Large intestine (tissue), 3 donors: ENCODE results near the gene RNF115. TPM values are rescaled to one million over a fixed set of nuclear protein-coding genes. Genes with fewer than 3 reads are reported as not detected.
"Not testable (repeated sequence)": the region's sequence is repeated elsewhere in the genome, so short reads cannot be mapped to it uniquely, and the experiment has no call there.

ENCODE experiments used
- DNase-seq, 2 donors: peaks; one replicate each; pipeline versions ENCODE4 v3.0.0 to v3.0.0-alpha.2; 2013
- H3K27ac ChIP-seq: one replicate; pipeline ENCODE4 v1.5.1; 2013; ENCODE audit warnings: low read length
- H3K27me3 ChIP-seq: 2 replicates; pipeline ENCODE4 v1.6.1; 2013; ENCODE audit warnings: low read length; ENCODE audit not compliant: control insufficient read depth, insufficient read depth
- H3K36me3 ChIP-seq: 2 replicates; pipeline ENCODE4 v1.6.1; 2013; ENCODE audit warnings: low read length; ENCODE audit not compliant: control insufficient read depth, insufficient read depth
- H3K4me1 ChIP-seq: one replicate; pipeline ENCODE4 v1.6.1; 2013; ENCODE audit warnings: low read length; ENCODE audit not compliant: control insufficient read depth, insufficient read depth
- H3K4me3 ChIP-seq: one replicate; pipeline ENCODE4 v1.5.1; 2013; ENCODE audit warnings: low read length
- H3K9me3 ChIP-seq: one replicate; pipeline ENCODE4 v1.6.1; 2013; ENCODE audit warnings: mild to moderate bottlenecking, low read depth, low read length, moderate library complexity; ENCODE audit not compliant: control insufficient read depth
- WGBS: methylation state at CpG from one replicate; pipeline ENCODE4 v1.1.5; 2013; ENCODE audit warnings: low lambda C conversion rate; ENCODE audit not compliant: insufficient coverage; 5-methylcytosine and 5-hydroxymethylcytosine counted together
- polyA plus RNA-seq: library from polyadenylated mRNA; unstranded; fragments of 120-200 nt; gene quantifications from one replicate; pipeline ENCODE4 v1.2.1, GENCODE V29; 2013

RNF115 gene
- polyA plus RNA-seq, 1 donor: 14.7 TPM

DNA sequence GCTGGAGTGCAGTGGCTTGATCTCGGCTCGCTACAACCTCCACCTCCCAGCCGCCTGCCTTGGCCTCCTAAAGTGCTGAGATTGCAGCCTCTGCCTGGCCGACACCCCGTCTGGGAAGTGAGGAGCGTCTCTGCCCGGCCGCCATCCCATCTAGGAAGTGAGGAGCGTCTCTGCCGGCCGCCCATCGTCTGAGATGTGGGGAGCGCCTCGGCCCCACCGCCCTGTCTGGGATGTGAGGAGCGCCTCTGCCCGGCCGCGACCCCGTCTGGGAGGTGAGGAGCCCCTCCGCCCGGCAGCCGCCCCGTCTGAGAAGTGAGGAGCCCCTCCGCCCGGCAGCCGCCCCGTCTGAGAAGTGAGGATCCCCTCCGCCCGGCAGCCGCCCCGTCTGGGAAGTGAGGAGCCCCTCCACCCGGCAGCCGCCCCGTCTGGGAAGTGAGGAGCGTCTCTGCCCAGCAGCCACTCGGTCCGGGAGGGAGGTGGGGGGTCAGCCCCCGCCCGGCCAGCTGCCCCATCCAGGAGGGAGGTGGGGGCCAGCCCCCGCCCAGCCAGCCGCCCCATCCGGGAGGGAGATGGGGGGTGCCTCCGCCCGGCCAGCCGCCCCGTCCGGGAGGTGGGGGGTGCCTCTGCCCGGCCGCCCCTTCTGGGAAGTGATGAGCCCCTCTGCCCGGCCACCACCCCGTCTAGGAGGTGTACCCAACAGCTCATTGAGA, 59.5 kb downstream of the RNF115 start:
- WGBS: no CpG with 5 or more reads among the region's 52 CpGs
- H3K4me3 ChIP-seq, H3K36me3 ChIP-seq: not testable (repeated sequence)

DNA sequence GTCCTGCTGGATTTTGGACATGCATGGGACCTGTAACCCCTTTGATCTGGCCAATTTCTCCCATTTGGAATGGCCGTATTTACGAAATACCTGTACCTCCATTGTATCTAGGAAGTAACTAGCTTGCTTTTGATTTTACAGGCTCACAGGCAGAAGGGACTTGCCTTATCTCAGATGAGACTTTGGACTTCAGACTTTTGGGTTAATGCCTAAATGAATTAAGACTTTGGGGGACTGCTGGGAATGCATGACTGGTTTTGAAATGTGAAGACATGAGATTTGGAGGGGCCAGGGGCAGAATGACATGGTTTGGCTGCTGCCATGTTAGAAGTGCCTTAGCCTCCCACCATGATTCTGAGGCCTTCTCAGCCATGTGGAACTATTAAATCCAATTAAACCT, 61.9 kb downstream of the RNF115 start:
- no CpG with 5 or more reads among the region's 2 CpGs for WGBS
- not testable (repeated sequence) for H3K27me3 ChIP-seq, H3K4me3 ChIP-seq, DNase-seq, H3K27ac ChIP-seq, H3K4me1 ChIP-seq
- Histone ChIP-seq H3K9me3 (peaks cover 14% of the 10 kb centered on the region), H3K36me3 (peaks cover 12% of the 10 kb centered on the region)

More for the DNA sequence above, 59.5 kb downstream of the RNF115 start:
- DNase-seq, H3K4me1 ChIP-seq, H3K27me3 ChIP-seq, H3K27ac ChIP-seq: not testable (repeated sequence)
- H3K9me3 ChIP-seq: peaks cover 22% of the 10 kb centered on the region

GRCh38 chr1:145761498-145761897, 62.4 kb downstream of the RNF115 start:
- not testable (repeated sequence) for H3K27ac ChIP-seq, H3K4me3 ChIP-seq, H3K4me1 ChIP-seq, H3K27me3 ChIP-seq, DNase-seq
- H3K36me3 ChIP-seq: peaks cover 12% of the 10 kb centered on the region
- WGBS: no CpG with 5 or more reads among the region's 11 CpGs
- peaks cover 14% of the 10 kb centered on the region for H3K9me3 ChIP-seq

GRCh38 chr1:145760395-145760949, 63.4 kb downstream of the RNF115 start:
- H3K27ac ChIP-seq, H3K27me3 ChIP-seq, H3K4me1 ChIP-seq, DNase-seq, H3K4me3 ChIP-seq: not testable (repeated sequence)
- Histone ChIP-seq H3K36me3 (peaks cover 15% of the 10 kb centered on the region), H3K9me3 (peaks cover 14% of the 10 kb centered on the region)
- whole genome bisulfite sequencing: 100% methylated on average over 1 of the region's 4 CpGs

GRCh38 chr1:145759721-145760120, 64.2 kb downstream of the RNF115 start:
- no peak for DNase-seq
- Histone ChIP-seq H3K4me3 (no peak overlapping the region), H3K27ac (no peak overlapping the region), H3K4me1 (no peaks in the 10 kb centered on the region), H3K27me3 (no peaks in the 10 kb centered on the region), H3K9me3 (peaks cover 14% of the 10 kb centered on the region), H3K36me3 (peaks cover 17% of the 10 kb centered on the region)
- no CpG with 5 or more reads among the region's 1 CpG for WGBS

DNA sequence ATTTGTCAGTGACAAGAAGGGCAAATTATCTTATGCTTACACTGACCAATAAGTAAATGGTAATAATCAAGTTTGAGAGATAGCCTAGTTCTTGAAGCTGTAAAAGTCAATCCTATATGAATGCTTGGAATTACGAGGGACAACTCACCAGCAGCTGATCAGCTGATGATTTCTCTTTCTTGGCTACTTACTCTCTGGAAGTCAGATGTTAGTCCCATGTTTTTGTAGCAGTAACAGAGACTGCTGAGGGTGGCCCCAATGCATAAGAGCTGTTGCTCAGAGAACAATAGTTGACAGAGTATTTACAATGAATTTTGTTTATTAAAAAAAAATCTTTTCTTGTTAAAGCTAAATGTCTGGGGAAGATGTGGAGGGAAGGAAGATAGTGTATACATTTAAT, 65.3 kb downstream of the RNF115 start:
- WGBS: no CpG with 5 or more reads among the region's 1 CpG
- H3K27me3 ChIP-seq: no peaks in the 10 kb centered on the region
- peaks cover 17% of the 10 kb centered on the region for H3K36me3 ChIP-seq
- peaks cover 7% of the 10 kb centered on the region for H3K9me3 ChIP-seq
- no peak overlapping the region for H3K27ac ChIP-seq
- H3K4me1 ChIP-seq: no peaks in the 10 kb centered on the region
- peak in 1 of 2 donors; percentile 6 for DNase-seq
- no peak overlapping the region for H3K4me3 ChIP-seq

GRCh38 chr1:145758116-145758515, 65.8 kb downstream of the RNF115 start:
- Histone ChIP-seq H3K4me1 (no peaks in the 10 kb centered on the region), H3K36me3 (peaks cover 17% of the 10 kb centered on the region), H3K27ac (no peak overlapping the region), H3K27me3 (no peaks in the 10 kb centered on the region), H3K4me3 (no peak overlapping the region), H3K9me3 (peaks cover 7% of the 10 kb centered on the region)
- no peak for DNase-seq
- no CpG with 5 or more reads among the region's 1 CpG for WGBS

GRCh38 chr1:145757420-145757819, 66.5 kb downstream of the RNF115 start:
- H3K36me3 ChIP-seq: peaks cover 21% of the 10 kb centered on the region

DNA sequence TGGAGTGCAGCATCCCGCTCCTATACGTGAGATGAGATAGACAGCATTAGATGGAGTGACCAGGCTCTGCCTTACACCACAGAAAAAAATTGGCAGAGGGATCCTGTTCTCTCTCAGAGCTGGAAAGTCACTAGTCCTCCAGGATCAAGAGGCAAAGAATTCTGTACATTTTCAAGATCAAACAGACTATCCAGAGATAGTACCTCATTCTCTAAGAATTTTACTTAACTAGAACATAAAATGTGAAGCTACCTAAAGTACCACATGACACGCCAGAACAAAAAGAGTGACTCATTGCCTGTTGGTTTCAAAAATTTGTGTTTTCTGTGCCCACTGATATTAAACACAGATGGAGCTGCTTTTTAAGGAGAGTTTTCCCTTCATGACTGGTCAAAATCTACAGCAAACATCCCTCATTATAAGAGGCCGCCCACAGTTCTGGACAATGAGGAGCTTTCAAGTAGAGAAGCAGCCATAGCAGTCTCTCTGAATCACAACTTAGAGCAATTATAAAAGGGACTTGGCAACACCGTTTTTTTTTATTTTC, 72.3 kb downstream of the RNF115 start:
- H3K36me3 ChIP-seq: peaks cover 43% of the 10 kb centered on the region
- H3K27me3 ChIP-seq: no peaks in the 10 kb centered on the region
- no peak for DNase-seq
- H3K4me1 ChIP-seq: no peaks in the 10 kb centered on the region
- H3K27ac ChIP-seq: no peak overlapping the region
- 100% methylated on average over 1 of the region's 5 CpGs for WGBS
- H3K4me3 ChIP-seq: no peak overlapping the region
- H3K9me3 ChIP-seq: no peaks in the 10 kb centered on the region

More at GRCh38 chr1:145757420-145757819, 66.5 kb downstream of the RNF115 start:
- WGBS: no CpG with 5 or more reads among the region's 2 CpGs
- H3K4me1 ChIP-seq: no peaks in the 10 kb centered on the region
- H3K27ac ChIP-seq: no peak overlapping the region
- H3K27me3 ChIP-seq: no peaks in the 10 kb centered on the region
- no peak for DNase-seq
- H3K4me3 ChIP-seq: no peak overlapping the region
- H3K9me3 ChIP-seq: peaks cover 7% of the 10 kb centered on the region

- H3K4me3 ChIP-seq: no peak overlapping the region
- H3K36me3 ChIP-seq: peaks cover 48% of the 10 kb centered on the region
- no peak for DNase-seq
- H3K27ac ChIP-seq: no peak overlapping the region
- H3K27me3 ChIP-seq: no peaks in the 10 kb centered on the region
- 85% methylated on average over 5 of the region's 5 CpGs for whole genome bisulfite sequencing
- H3K9me3 ChIP-seq: no peaks in the 10 kb centered on the region
- no peaks in the 10 kb centered on the region for H3K4me1 ChIP-seq
Measured at GRCh38 chr1:145750426-145750825, 73.5 kb downstream of the RNF115 start.
